Natural killer cell (primary cell): ENCODE results near the gene KCNH1. TPM values are rescaled to one million over a fixed set of nuclear protein-coding genes. Genes with fewer than 3 reads are reported as not detected.

ENCODE experiments used
- ATAC-seq, 3 donors: fragments of 150-1000 bp in 2 of 3; fragments of 200-7000 bp in 1 of 3; cut with Tn5 transposase; 1 replicate in 1 of 3; 2 replicates in 2 of 3; pipeline ENCODE4 v1.10.0; 2021; ENCODE audit warnings: mild to moderate bottlenecking in 2 of 3, moderate library complexity in 2 of 3
- DNase-seq, 2 donors: peaks; one replicate each; pipeline versions ENCODE4 v3.0.0 to v3.0.0-alpha.2; 2013 to 2021; ENCODE audit warnings: mixed read lengths in 1 of 2
- H3K27ac ChIP-seq: one replicate; pipeline ENCODE4 v1.5.1; 2013; ENCODE audit warnings: mild to moderate bottlenecking, low read length
- H3K27me3 ChIP-seq: one replicate; pipeline ENCODE4 v1.6.1; 2013; ENCODE audit warnings: low read length; ENCODE audit not compliant: control insufficient read depth, insufficient read depth
- H3K36me3 ChIP-seq: one replicate; pipeline ENCODE4 v1.6.1; 2013; ENCODE audit warnings: low read length; ENCODE audit not compliant: control insufficient read depth, insufficient read depth
- H3K4me1 ChIP-seq: one replicate; pipeline ENCODE4 v1.6.1; 2013; ENCODE audit warnings: low read length; ENCODE audit not compliant: control insufficient read depth, insufficient read depth
- H3K4me3 ChIP-seq: one replicate; pipeline ENCODE4 v1.5.1; 2013; ENCODE audit warnings: low read length
- H3K9me3 ChIP-seq: one replicate; pipeline ENCODE4 v1.6.1; 2013; ENCODE audit warnings: low read length; ENCODE audit not compliant: control insufficient read depth, insufficient read depth
- H3K27ac Mint-ChIP-seq, 2 donors: one replicate each; pipeline ENCODE4 v1.8.0; 2022; ENCODE audit warnings: mild to moderate bottlenecking in 2 of 2, mixed read lengths in 2 of 2, moderate library complexity in 1 of 2
- H3K27me3 Mint-ChIP-seq, 2 donors: one replicate each; pipeline ENCODE4 v1.8.0; 2022; ENCODE audit warnings: low read depth in 2 of 2, mixed read lengths in 2 of 2
- H3K36me3 Mint-ChIP-seq: one replicate; pipeline ENCODE4 v1.8.0; 2022; ENCODE audit warnings: mixed read lengths
- H3K4me1 Mint-ChIP-seq, 2 donors: one replicate each; pipeline ENCODE4 v1.8.0; 2022; ENCODE audit warnings: mixed read lengths in 2 of 2
- H3K4me3 Mint-ChIP-seq: one replicate; pipeline ENCODE4 v1.8.0; 2022; ENCODE audit warnings: mild to moderate bottlenecking, moderate library complexity, mixed read lengths
- H3K9me3 Mint-ChIP-seq, 2 donors: one replicate each; pipeline ENCODE4 v1.8.0; 2022; ENCODE audit warnings: mixed read lengths in 2 of 2
- WGBS: methylation state at CpG from one replicate; pipeline ENCODE4 v1.1.7; 2013; ENCODE audit warnings: missing lambda C conversion rate; ENCODE audit not compliant: insufficient coverage; 5-methylcytosine and 5-hydroxymethylcytosine counted together
- intact Hi-C: fragments of 100-400 bp; cut with micrococcal nuclease; formaldehyde crosslinking; loops from one replicate; pipeline ENCODE4 v1.14.2; 2022
- total RNA-seq, 4 donors: library from RNA; stranded (reverse); fragments of 120-200 nt in 1 of 4; gene quantifications; one replicate each; pipeline versions ENCODE4 v1.2.3 to v1.2.4, GENCODE V29; 2013 to 2022
- TF ChIP-seq, protein P1 (sequence below): fragments of 200-600 bp; IDR thresholded peaks from one replicate; pipeline ENCODE4 v1.8.0; 2022; ENCODE audit warnings: antibody characterized with exemption

Gene KCNH1
- total RNA-seq, 3 donors from 2014 or later (not counting 1 experiment from before 2014, with no cell fraction given) = not detected

DNA sequence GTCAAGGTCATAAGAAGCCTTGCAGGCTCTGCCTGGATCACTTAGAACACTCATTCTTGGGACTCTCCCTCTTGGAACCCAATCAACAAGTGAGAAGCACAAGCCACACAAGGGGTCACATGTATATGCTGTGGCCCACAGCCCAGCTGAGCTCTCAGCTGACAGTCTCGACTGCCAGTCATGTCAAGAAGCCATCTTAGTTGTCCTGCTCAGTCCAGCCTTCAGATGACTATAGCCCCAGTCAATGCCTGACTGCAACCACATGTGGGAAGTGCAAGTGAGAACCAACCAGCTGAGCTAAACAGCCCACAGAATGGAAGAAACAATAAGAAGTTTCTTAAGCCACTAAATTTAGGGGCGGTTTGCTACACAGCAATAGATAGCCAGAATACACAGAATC lies 356.0 kb downstream of the KCNH1 start:
- no peaks in the 10 kb centered on the region for H3K9me3 ChIP-seq
- no peak for ATAC-seq
- no peaks in the 10 kb centered on the region for H3K36me3 ChIP-seq
- Mint-ChIP-seq H3K36me3 (no peaks in the 10 kb centered on the region), H3K9me3 (no peaks in the 10 kb centered on the region), H3K27ac (no peak overlapping the region), H3K4me1 (no peaks in the 10 kb centered on the region), H3K27me3 (peaks cover 2 to 11% of the 10 kb centered on the region in 2 donors), H3K4me3 (no peak overlapping the region)
- DNase-seq = no peak
- H3K27me3 ChIP-seq = no peaks in the 10 kb centered on the region
- intact Hi-C loops = no loop called here
- 87% methylated on average over 2 of the region's 2 CpGs for WGBS
- TF ChIP-seq, protein P1, sequence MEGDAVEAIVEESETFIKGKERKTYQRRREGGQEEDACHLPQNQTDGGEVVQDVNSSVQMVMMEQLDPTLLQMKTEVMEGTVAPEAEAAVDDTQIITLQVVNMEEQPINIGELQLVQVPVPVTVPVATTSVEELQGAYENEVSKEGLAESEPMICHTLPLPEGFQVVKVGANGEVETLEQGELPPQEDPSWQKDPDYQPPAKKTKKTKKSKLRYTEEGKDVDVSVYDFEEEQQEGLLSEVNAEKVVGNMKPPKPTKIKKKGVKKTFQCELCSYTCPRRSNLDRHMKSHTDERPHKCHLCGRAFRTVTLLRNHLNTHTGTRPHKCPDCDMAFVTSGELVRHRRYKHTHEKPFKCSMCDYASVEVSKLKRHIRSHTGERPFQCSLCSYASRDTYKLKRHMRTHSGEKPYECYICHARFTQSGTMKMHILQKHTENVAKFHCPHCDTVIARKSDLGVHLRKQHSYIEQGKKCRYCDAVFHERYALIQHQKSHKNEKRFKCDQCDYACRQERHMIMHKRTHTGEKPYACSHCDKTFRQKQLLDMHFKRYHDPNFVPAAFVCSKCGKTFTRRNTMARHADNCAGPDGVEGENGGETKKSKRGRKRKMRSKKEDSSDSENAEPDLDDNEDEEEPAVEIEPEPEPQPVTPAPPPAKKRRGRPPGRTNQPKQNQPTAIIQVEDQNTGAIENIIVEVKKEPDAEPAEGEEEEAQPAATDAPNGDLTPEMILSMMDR = no peak
- H3K4me1 ChIP-seq = no peaks in the 10 kb centered on the region
- H3K27ac ChIP-seq = no peak overlapping the region
- no peak overlapping the region for H3K4me3 ChIP-seq

DNA sequence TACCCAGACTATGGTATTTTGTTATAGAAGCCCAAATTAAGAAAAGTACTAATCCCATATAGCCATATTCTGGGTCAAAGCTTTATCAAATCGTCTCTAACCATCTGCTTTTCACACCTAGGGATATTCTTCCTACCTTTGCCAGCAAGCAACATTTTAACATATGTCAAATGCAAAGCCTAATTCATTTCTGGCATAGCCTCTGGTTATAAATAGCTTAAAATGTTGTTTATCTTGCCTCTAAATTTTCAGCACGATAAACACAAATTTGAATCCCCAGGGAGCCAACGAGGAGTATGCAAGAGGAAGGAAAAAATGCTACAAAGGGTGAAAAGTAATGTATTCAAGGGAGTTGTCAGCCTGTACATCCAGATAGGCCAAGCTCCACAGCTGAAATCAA lies 357.2 kb downstream of the KCNH1 start:
- intact Hi-C loops = no loop called here
- H3K27me3 ChIP-seq = no peaks in the 10 kb centered on the region

GRCh38 chr1:210775289-210775688 lies 358.7 kb downstream of the KCNH1 start:
- Histone ChIP-seq H3K27ac (no peak overlapping the region), H3K4me3 (no peak overlapping the region), H3K9me3 (no peaks in the 10 kb centered on the region), H3K27me3 (no peaks in the 10 kb centered on the region), H3K4me1 (no peaks in the 10 kb centered on the region), H3K36me3 (no peaks in the 10 kb centered on the region)
- H3K4me3 Mint-ChIP-seq = no peak overlapping the region
- H3K27ac Mint-ChIP-seq = no peak overlapping the region
- no peak for ATAC-seq
- WGBS = 96% methylated on average over 5 of the region's 6 CpGs
- H3K36me3 Mint-ChIP-seq = no peaks in the 10 kb centered on the region
- H3K9me3 Mint-ChIP-seq = no peaks in the 10 kb centered on the region
- DNase-seq = no peak
- intact Hi-C loops = no loop called here
- TF ChIP-seq, protein P1 = no peak
- H3K27me3 Mint-ChIP-seq = peaks cover under 1 to 11% of the 10 kb centered on the region in 2 donors
- H3K4me1 Mint-ChIP-seq = no peaks in the 10 kb centered on the region

More for the DNA sequence above, 357.2 kb downstream of the KCNH1 start:
- H3K4me3 Mint-ChIP-seq = no peak overlapping the region
- peaks cover 2 to 11% of the 10 kb centered on the region in 2 donors for H3K27me3 Mint-ChIP-seq
- Histone ChIP-seq H3K9me3 (no peaks in the 10 kb centered on the region), H3K36me3 (no peaks in the 10 kb centered on the region), H3K27ac (no peak overlapping the region), H3K4me3 (no peak overlapping the region), H3K4me1 (no peaks in the 10 kb centered on the region)
- H3K9me3 Mint-ChIP-seq = no peaks in the 10 kb centered on the region
- DNase-seq = no peak
- 82% methylated on average over 3 of the region's 3 CpGs for WGBS
- H3K4me1 Mint-ChIP-seq = no peaks in the 10 kb centered on the region
- TF ChIP-seq, protein P1 = no peak
- H3K36me3 Mint-ChIP-seq = no peaks in the 10 kb centered on the region
- ATAC-seq = no peak
- H3K27ac Mint-ChIP-seq = no peak overlapping the region

- no peaks in the 10 kb centered on the region for H3K9me3 Mint-ChIP-seq
- no peak overlapping the region for H3K4me3 Mint-ChIP-seq
- TF ChIP-seq, protein P1 = no peak
- no peaks in the 10 kb centered on the region for H3K27me3 ChIP-seq
- no peak overlapping the region for H3K27ac Mint-ChIP-seq
- H3K36me3 Mint-ChIP-seq = no peaks in the 10 kb centered on the region
- no peaks in the 10 kb centered on the region for H3K4me1 Mint-ChIP-seq
- no peaks in the 10 kb centered on the region for H3K4me1 ChIP-seq
- no peaks in the 10 kb centered on the region for H3K36me3 ChIP-seq
- H3K9me3 ChIP-seq = no peaks in the 10 kb centered on the region
- H3K27ac ChIP-seq = no peak overlapping the region
- intact Hi-C loops = no loop called here
- H3K27me3 Mint-ChIP-seq = peaks cover 0 to 8% of the 10 kb centered on the region in 2 donors
- 85% methylated on average over 2 of the region's 2 CpGs for WGBS
- DNase-seq (no peak), ATAC-seq (no peak)
- no peak overlapping the region for H3K4me3 ChIP-seq
These were observed 360.5 kb downstream of the KCNH1 start for GRCh38 chr1:210773450-210773849.
